PFSK-1 (cell line): ENCODE results near the gene HCN2.

Experiments used
- FOXP2 ChIP-seq: optimal IDR thresholded peaks from 2 replicates; pipeline ENCODE3; 2011; ENCODE audit warnings: borderline replicate concordance, control low read depth, inconsistent platforms; ENCODE audit not compliant: insufficient read depth; ENCODE audit errors: extremely low read length, extremely low read depth
- POLR2AphosphoS5 ChIP-seq: IDR thresholded peaks from 2 replicates; pipeline ENCODE4 v1.6.1; 2012; ENCODE audit warnings: low read depth, mild to moderate bottlenecking, control low read depth, low read length, moderate library complexity
- SIN3A ChIP-seq: IDR thresholded peaks from 2 replicates; pipeline ENCODE4 v1.6.1; 2012; ENCODE audit warnings: mild to moderate bottlenecking, low read length, moderate library complexity, borderline replicate concordance; ENCODE audit not compliant: insufficient read depth
- TAF1 ChIP-seq: IDR thresholded peaks from 2 replicates; pipeline ENCODE4 v1.6.1; 2012; ENCODE audit warnings: low read length, control low read depth, borderline replicate concordance; ENCODE audit not compliant: insufficient read depth
- TF ChIP-seq, protein P1 (sequence below), 2 experiments: IDR thresholded peaks; 2 replicates each; pipeline versions ENCODE4 v1.6.1 to v1.8.0; 2011 to 2012; ENCODE audit warnings: low read depth in 2 of 2, low read length in 2 of 2, control low read depth in 1 of 2, inconsistent platforms in 1 of 2, mild to moderate bottlenecking in 1 of 2, moderate library complexity in 1 of 2; ENCODE audit not compliant: insufficient read depth in 1 of 2

Gene HCN2

DNA sequence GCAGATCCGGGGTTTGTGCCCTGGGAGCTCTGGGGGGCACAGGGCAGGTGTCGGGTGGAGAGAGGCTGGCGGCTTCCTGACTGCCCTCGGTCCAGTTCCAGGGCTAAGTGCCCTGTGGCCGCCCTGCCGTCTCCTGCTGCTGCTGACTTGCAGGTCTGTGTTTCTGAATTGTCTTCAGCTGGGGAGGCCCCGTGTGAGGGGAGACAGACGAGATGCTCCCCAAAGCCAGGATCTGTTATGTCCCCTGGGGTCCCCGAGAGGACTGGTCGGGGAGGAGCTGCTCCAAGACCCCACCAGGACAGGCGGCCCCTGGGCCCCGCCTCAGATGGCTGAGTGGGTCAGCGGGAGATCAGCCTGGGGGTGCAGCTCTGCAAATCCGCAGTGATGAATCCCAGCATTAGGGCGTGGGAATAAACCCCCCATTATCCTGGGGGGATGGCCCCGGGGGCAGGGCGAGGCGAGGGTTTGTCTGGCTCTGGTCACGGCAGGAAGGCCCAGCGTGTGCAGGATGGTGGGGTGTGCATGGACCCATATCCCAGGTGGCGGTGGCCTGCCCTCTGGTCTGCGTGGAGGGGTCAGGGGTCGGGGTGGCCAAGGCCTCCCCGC, 4.7 kb downstream of the HCN2 start:
- TF ChIP-seq, protein P1, sequence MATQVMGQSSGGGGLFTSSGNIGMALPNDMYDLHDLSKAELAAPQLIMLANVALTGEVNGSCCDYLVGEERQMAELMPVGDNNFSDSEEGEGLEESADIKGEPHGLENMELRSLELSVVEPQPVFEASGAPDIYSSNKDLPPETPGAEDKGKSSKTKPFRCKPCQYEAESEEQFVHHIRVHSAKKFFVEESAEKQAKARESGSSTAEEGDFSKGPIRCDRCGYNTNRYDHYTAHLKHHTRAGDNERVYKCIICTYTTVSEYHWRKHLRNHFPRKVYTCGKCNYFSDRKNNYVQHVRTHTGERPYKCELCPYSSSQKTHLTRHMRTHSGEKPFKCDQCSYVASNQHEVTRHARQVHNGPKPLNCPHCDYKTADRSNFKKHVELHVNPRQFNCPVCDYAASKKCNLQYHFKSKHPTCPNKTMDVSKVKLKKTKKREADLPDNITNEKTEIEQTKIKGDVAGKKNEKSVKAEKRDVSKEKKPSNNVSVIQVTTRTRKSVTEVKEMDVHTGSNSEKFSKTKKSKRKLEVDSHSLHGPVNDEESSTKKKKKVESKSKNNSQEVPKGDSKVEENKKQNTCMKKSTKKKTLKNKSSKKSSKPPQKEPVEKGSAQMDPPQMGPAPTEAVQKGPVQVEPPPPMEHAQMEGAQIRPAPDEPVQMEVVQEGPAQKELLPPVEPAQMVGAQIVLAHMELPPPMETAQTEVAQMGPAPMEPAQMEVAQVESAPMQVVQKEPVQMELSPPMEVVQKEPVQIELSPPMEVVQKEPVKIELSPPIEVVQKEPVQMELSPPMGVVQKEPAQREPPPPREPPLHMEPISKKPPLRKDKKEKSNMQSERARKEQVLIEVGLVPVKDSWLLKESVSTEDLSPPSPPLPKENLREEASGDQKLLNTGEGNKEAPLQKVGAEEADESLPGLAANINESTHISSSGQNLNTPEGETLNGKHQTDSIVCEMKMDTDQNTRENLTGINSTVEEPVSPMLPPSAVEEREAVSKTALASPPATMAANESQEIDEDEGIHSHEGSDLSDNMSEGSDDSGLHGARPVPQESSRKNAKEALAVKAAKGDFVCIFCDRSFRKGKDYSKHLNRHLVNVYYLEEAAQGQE (IDR thresholded peaks at IDR 0.05; ENCODE audit: insufficient read depth in 1 of 2, low read depth in 2 of 2, low read length in 2 of 2), result no peak
- TF ChIP-seq SIN3A (no peak), TAF1 (no peak), POLR2AphosphoS5 (no peak), FOXP2 (no peak)

DNA sequence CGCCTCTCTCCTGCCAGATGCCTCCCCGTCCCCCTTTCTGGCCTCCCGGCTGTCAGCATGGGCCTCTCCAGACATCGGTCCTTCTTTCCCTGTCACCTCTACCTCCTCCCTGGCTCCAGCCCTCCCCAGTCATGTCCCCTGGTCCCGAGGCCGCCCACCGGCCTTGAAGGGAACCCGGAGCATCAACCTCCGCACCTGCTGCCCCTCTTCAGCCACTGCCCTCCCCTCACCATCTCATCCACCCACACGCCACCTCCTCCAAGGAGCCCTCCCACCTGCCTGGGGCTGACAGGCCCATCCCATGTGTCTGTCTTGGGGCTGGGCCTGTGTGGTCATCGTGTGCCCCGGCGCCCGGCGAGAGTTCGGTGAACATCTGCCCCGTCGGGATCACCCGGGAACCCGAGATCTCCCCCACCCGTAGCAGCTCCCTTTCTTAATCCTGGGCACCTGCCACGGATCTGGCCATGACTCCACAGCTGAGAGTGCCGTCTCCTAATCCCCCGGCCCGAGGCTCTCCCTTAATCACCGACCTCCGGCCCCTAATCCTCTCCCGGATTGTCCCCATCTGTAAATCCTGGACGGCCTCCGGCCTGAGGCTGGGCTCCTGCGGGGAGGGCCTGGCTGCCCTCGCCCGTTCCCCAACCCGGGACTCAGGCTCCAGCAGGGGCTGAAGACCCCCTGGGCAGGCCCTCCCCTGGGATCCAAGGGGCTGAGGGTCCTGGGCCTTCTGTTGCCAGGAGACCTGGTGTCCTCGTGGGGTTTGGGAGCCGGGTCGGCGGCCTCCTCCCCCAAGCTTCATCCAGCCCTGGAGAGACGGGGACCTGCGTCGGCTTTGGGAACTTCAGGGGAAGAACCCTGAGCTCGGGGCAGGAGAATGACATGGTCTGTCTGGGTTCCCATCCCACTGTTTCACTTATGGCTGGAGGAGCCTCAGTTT, 5.9 kb downstream of the HCN2 start:
- TF ChIP-seq TAF1 (no peak), FOXP2 (no peak), POLR2AphosphoS5 (no peak), SIN3A (no peak)
- TF ChIP-seq, protein P1 (IDR thresholded peaks at IDR 0.05; ENCODE audit: insufficient read depth in 1 of 2, low read depth in 2 of 2, low read length in 2 of 2), result no peak

DNA sequence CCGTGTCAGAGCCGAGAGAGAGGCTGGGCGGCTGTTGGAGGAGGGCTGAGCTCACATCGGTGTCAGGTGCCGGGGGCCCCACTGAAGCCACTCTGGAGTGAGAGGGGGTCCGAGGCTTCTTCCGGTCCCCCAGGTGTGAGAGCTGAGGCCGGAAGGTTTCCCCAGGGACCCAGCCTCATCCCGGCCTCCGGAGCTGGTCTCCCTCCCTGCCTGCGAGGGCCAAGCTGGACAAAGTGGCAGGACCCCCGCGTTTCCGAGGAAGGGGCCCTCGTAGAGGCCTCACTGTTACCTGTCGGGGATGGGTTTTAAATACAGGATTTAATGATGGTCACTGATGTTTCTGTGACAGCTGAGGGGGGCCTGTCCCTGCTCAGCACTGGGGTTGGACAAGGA, 6.6 kb downstream of the HCN2 start:
- TF ChIP-seq, protein P1 (IDR thresholded peaks at IDR 0.05; ENCODE audit: insufficient read depth in 1 of 2, low read depth in 2 of 2, low read length in 2 of 2), result no peak
- TF ChIP-seq TAF1, result no peak
- no peak for TF ChIP-seq SIN3A
- no peak for TF ChIP-seq FOXP2
- no peak for TF ChIP-seq POLR2AphosphoS5

DNA sequence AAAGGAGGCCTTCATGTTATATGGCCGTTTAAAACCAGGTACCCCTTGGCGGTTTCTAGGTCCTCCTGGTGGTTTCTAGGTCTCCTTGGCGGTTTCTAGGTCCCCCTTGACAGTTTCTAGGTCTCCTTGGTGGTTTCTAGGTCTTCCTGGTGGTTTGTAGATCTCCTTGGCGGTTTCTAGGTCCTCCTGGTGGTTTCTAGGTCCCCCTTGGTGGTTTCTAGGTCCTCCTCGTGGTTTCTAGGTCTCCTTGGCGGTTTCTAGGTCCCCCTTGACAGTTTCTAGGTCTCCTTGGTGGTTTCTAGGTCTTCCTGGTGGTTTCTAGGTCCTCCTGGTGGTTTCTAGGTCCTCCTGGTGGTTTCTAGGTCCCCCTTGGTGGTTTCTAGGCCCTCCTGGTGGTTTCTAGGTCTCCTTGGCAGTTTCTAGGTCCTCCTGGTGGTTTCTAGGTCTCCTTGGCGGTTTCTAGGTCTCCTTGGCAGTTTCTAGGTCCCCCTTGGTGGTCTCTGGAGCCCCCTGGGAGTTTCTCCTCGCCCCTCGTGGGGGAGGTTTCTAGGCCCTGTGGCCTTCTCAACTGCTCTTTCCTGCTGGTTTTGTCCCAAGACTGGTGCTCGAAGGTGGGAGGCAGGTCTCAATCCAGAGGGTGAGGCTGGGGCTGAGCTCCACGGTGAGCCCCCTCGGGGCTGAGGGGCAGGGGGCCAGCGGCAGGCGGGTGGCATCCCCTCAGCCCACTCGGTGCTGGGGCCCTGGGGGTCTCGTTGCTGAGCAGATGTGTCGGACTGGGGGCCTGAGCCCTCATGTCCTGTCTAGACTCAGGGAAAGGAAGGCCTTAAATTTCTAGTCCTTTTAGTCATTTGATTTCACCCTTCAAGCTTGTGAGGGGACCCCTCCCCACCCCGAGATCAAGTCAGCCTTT, 8.0 kb downstream of the HCN2 start:
- TF ChIP-seq SIN3A (no peak), POLR2AphosphoS5 (no peak), FOXP2 (no peak), TAF1 (no peak)
- TF ChIP-seq, protein P1 (IDR thresholded peaks at IDR 0.05; ENCODE audit: insufficient read depth in 1 of 2, low read depth in 2 of 2, low read length in 2 of 2), result no peak; a peak in 1 of 4 replicates
